ENCODE results near the gene MSH2.
"Not testable (repeated sequence)": the region's sequence is repeated elsewhere in the genome, so short reads cannot be mapped to it uniquely, and the experiment has no call there.

The MSH2 gene

DNA sequence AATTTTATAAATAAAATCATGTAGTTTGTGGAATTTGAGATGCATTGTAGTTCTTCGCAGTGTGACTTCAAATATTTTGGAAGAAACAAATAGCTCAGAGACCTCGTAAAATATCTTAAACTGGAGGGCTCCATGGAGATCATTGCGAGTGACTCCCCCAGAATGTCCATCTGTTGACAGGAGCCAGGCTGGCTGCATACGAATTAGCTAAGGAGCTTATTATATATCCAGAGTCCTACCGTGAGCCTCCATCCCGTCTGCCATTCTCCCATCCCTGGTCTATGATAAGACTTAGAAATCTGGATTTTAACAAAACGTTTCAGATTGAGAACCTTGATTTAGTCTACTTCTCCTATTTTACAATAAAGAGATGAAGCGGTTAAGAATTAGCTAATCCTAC is 80.2 kb downstream of the MSH2 start:
- DNase-seq (ENCODE audit: low read depth in 2 of 2): no peak

DNA sequence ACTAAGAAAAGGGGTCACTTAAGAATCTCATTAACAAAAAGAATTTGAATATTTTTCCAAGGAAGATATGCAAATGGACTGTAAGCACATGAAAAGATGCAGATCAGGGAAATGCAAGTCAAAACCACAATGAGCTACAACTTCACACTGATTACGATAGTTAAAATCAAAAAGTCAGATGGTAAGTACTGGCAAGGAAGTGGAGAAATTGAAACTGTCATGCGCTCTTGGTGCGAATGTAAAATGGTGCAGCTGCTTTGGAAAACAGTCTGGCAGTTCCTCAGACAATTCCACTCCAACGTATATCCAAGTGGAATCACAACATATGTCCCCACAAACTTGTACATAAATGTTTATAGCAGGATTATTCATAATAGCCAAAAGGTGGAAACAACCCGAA is 81.4 kb downstream of the MSH2 start:
- no peak for DNase-seq (ENCODE audit: low read depth in 2 of 2)

DNA sequence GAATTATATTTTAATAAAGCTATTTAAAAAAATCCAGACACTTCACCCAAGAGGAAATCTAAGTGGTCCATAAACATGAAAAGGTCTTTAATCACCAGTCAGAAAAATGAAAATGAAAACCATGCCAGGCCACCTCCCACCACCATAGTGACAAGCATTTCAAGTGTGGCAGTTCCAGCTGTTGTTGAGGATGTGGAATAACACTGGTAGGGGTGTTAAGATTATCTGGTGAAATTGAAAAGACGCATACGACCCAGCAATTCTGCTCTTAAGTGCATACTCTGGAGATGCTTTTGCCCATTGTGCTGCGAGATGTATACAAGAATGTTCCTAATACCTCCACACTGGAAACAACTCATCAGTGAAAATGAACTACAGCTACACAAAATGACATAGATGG is 82.2 kb downstream of the MSH2 start:
- DNase-seq (ENCODE audit: low read depth in 2 of 2): no peak

DNA sequence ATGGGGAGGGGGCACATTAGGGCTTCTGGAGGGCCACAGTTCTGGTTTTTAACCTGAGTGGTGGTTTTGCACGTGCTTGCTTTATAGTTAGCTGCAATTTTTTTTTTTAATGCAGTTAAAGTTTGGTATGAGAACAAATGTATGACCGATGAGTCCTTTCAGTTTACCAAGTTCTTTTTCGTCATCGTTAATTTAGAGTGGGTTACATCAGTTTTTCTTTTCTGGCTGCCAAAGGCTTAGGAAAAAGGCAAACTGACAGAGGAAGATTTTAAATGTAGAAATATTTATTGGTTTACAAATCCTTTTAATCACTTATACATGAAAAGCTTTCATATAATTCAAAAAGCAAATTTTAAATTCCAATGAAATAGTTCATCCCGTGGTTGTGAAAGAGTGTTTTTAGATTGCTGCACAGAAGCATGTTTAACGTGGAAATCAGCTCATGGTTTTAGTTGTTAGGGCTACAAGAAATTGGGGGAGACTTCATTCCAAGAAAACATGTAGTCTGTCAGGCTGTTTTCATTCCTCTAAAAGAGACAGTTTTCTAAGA is 82.9 kb downstream of the MSH2 start:
- no peak for DNase-seq (ENCODE audit: low read depth in 2 of 2)

DNA sequence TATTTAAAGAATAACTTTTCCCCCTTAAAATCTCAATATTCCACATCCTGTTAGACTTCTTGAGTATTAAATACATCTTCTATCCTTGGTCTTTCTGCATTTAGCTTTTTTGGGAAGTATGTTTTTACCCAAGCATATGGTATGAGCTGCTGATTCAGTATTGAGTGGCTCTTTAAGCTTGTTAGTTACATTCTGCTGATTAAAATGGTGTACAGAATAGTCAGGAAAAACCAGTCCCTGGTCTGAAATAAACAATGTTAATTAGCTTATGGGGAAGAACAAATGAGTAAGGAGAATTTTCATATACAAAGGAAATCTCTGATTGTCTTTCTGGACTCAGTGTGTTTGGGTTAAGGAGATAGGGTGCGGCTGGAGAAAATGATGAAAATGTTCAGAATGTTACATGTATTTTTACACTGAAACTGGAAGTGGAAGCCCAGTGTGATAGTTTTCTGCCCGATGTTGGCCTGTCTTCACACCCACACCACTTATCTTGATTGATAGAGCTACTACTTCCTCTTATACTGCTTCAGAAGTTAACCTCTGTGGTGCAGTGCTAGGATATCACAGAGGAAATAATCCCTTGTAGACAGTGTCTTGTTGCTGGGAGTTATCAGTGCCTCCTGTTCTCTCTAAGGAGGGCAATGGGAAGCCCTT is 84.0 kb downstream of the MSH2 start:
- DNase-seq (ENCODE audit: low read depth in 2 of 2): no peak

DNA sequence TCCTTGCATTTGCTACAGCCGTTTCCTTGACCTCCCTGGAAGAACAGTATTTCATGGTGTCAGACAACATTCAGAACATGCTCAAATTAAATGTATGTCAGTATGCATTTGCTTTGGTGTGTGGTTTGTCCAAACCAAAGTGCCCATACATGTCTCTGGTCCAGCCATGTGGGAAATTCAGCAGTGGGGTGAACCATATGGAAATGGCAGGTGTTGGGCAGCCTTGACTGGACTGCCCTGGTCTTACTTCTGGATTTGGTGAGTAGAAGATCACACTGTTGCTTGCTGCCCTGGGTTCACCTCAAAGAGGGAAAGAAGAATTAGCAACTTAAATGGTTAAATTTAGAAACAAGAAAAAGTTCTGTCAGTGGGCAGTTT is 84.5 kb downstream of the MSH2 start:
- DNase-seq (ENCODE audit: low read depth in 2 of 2): no peak

DNA sequence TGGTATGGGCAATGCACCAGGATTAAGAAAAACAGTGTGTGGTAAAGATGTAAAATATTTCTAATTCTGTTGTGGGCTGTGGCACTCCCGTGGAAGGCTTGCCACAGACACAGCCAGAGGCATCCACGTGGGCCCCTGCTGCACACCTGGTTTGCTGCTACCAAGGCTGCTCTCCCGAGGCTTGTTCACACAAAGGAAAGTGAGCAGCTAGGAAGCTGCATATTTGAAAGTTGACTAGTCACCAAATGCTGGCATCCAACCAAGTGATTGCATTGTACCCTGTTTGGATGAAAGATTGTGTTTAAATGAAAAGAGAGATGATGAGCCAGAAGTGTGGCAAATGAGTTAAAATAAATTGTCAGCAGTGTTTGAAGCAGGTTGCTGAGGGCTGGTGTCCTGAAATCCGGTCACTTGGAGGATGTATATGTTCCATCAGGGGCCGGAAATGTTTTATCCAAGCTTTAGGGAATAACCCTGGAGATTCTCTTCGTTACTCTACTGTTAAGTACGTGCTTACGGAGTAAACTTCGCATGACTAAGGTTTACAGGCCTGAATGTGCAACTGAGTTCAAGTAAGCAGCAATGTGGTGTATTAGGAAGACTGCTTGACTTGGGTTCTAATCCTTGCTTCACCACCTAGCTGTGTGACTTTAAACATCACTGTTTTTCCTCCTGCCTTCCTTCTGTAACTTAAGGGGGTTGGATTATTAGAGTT is 86.1 kb downstream of the MSH2 start:
- DNase-seq (ENCODE audit: low read depth in 2 of 2): no peak

DNA sequence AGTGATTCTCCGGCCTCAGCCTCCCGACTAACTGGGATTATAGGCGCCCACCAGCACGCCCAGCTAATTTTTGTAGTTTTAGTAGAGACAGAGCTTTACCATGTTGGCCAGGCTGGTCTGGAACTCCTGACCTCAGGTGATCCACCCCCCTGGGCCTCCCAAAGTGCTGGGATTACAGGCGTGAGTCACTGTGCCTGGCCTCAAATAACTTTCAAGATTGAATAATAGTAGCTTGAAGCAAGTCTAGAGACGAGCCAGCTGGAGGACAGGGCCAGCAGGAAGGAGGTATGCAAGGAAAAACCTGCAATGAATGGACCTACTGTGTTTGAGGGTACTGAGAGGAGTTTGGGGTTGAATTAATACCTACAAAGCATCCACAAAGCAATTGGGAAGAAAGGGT is 87.5 kb downstream of the MSH2 start:
- no peak for DNase-seq (ENCODE audit: low read depth in 2 of 2)

DNA sequence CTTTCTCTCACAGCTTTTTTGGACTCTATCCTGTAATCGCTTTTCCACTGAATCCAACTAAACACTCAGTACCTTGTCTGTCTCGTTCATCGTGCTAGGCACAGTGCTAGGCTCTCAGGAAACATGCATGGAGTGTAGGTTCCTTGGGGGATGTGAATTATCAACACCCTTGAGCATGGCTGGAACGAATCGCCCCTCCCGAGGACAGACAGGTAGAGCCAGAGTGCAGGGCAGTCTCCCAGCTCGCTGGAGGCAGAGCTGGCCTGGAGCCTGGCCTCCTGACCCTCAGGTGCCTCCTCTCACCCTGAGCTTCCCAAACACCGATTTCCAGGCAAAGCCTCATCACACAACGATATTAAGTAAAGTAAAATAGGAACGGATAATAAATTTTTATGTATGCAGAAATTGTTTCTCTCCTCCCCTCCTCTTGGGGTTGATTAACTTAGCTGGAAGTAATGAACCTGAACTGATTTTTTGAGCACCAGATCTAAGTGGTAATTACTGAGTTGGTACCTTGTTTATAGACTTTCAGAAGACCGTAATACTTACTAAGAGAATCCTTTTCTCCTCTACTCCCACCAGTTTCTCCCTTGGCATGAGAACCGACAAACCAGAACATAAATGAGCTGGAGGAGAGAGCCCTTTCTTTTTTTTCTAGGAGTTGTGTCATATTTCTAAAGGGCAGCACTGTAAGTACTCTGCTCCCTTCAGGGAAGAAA is 90.5 kb downstream of the MSH2 start:
- no peak for DNase-seq (ENCODE audit: low read depth in 2 of 2)

DNA sequence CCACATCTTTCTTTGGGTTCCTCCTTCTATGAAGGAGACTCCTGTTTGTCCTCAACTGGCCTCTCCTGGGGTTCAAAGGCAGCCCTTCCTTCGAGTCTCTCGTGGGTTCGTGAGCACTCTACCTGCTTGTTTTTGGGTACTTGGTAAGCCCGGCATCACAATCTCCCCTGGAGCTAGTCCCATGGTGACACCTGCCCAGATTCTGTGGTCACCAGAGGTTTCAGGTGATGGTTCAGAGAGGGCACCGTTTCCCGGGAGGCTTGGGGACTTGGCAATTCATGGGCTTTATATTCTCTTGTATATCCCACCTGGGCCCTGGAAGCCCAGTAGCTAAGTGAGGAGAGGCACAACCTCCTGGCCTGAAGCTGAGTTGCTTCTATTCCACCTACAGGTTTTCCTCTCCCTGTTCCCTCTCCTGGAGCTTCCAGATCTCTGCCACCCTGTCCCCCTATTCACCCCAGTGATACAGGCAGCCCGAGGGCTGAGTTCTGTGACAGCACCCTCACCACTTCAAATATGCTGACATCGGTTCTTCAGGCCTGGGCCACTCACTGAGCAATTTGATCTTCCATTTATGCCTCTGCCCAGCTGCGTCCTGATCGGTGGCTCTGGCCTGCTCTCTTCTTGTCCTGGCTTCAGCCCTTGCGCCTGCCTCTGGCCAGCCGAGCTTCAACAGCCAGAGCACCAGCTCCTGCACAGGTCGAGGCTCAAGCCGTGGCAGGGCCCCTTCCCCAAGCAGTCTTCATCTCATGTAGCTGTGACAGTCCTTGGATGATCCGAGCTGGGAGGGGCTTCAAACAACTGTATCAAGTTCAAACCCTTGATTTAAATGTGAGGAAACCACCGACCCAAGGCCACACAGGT is 91.5 kb downstream of the MSH2 start:
- no peak for DNase-seq (ENCODE audit: low read depth in 2 of 2)

DNA sequence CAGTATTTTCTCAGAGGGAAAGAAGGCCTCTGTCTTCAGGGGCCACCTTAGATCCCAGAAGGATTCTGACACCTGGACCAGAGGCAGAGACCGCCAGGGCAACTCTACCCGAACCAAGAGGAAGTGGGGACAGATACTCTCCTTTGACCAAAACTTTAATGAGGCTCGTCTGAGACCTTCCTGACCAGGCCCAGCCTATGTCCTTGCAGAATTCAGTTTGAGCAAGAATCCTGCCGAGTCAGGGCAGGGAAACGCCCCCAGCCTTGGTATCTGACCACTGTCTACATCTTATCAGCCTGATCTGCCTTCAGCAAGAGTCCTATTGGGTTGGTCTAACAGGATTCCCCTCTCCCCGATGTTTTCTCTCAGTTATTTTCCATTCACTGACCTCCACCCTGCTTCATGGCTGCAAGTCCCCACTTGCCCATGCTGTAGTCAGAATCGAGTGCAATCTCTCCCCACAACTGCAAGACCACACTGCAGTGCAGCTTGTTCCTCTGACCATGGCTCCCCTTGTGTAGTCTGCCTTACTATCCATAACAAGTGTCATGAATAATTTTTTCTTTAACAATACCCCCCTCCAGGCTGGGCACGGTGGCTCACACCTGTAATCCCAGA is 95.0 kb downstream of the MSH2 start:
- no peak for DNase-seq (ENCODE audit: low read depth in 2 of 2)

DNA sequence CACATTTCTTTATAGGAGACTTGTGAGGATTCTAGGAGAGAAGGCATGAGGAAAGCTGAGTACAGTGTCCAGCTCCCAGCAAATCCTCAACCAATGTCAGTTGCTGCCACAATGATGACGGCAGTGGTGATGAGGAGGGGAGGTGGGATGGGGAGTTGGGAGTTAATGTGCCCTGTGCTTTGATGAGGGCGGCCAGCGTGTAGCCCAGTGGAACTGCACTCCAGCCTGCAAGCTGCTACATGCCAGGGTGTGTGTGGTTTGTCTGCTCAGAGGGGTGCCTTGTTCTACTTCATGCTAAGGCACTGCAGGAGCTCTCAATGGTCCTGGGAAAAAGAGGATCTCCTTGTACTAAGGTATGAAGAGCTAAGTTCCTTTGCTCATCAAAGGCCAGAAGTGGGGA is 96.1 kb downstream of the MSH2 start:
- no peak for DNase-seq (ENCODE audit: low read depth in 2 of 2)

DNA sequence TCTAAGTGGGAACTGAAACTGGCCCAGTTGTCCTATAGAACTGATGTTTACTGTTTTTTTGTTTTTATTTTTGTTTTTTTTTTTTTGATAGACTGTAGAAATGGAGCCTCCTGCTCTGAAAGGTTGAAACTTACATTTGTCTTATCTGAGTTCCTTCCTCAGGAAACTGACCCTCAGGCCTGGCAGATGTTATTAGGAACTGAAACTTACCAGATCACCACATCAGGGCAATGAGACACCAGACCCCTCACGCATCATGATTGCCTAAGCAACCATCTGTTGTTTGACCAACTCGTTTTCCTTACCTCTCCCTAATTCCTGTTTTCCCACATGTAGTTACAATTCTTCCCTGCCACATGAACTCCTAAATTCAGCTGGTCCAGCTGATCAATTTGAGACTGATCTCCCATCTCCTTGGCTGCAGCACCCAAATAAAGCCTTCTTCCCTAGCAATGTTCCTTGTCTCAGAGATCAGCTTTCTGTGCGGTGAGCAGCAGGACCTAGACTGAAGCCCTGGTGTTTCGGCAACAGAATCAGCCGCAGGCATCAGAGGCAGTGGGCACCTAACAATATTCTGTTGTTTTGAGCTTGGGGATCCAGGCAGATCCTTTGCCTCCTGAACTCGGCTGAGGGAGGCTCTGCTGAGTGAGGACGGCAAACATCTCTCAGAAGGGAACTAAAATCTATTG is 96.8 kb downstream of the MSH2 start:
- no peak for DNase-seq (ENCODE audit: low read depth in 2 of 2)

DNA sequence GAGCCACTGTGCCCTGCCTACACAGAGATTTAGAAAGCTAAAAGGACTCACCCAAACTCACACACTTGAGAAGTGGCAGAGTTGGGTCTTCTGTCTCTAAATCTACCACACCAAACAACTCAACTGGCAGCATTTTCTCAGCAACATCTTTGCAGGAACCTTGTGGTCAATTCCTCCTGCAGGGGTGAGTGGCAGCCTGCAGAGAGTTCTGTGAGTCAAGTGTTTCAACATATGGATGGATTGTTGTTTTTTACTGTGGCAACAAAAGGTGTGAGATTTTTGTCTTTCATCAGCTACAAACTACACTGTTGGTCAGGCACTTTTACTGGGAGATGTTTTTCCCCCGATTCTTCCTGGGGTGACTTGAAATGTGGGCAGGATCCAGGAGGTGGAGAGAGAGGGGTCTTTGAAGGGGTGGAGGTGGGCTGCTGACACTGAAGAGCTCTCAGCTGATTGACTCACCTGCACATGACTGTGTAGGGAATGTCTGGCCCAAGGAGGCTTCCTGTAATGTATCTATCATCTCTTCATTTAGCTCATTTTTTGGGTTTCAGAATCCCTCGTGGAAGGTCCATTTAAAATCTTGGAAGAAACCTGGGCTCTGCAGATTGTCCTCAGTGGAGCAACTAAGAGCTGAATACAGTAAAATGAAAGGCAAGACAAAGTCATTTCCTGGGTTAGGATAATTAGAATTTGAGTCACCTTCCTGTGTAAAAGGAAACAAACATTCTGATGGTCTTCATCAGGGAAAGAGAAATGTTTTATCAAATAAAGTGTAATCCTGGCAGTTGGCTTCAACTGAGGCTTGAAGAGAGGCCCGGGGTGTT is 98.6 kb downstream of the MSH2 start:
- DNase-seq (ENCODE audit: low read depth in 2 of 2): no peak

DNA sequence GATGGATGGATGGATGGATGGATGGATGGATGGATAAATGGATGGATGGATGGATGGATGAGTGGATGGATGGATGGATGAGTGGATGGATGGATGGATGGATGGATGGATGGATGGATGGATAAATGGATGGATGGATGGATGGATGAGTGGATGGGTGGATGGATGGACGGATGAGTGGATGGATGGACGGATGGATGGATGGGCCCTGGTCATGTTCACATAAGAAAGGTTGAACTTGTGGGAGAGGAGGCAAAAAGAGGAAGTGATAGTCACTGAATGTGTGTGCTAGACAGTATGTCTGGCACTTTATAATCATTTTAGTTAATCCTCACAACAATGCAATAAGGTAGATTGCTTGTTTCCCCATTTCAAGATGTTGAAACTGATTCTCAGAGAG is 99.5 kb downstream of the MSH2 start:
- not testable (repeated sequence) for DNase-seq (ENCODE audit: low read depth in 2 of 2)

DNA sequence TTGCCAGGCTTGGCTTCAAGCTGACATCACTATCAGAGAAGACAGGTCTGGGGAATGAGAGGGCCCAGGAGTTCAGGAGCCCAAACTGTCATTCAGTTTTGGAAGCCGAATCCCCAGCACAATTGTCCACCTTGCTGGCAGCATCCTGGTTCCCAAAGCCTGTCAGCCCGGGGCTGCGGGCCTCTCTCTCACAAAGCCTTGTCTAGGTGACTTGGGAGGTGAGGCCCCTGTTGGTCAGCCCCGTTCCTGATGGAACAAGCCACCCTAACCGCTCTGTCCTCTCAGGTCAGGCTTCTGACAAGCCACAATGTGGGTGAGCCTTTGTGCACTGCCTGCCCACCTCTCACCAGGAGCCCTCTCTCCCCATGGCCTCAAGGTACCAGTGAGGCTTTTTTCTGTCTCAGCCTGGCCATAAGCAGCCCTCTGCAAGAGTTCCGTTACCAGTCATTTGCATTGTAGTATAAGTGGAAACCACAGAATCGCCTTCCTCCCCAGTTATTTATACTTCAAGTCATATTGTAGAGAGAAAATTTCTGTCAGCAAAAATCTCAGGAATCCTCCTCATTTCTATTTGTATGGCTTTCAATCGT is 100.6 kb downstream of the MSH2 start:
- DNase-seq (ENCODE audit: low read depth in 2 of 2): no peak

DNA sequence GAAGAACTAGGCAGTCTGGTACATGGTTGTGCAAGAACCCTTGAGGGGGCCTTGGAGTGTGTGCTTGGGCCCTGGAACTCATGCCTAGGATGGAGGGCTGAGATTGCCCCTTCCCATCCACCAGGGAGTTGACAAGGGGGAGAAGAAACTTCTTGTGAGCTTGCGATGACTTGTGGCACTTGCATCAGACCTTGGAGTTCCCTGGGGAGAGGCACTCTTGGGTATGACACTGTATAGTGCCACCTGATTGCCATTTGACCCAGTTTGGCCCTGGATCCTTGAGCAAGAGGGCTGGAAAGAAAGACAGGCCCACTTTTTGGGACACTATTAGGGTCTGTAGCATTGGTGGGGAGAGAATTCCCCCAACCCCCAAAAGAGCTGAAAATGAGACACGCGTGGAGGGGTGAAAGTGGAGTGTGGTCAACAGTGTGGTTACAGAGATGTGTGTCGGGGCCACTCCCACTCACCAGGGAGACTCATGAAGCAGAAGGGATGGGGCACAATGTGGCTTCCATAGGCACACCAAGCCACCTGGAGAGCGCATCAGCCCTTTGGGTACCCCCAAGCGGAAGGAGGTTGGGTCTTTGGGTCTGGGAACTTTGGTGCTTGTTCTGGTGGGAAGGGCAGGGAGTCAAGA is 101.3 kb downstream of the MSH2 start:
- no peak for DNase-seq (ENCODE audit: low read depth in 2 of 2)

DNA sequence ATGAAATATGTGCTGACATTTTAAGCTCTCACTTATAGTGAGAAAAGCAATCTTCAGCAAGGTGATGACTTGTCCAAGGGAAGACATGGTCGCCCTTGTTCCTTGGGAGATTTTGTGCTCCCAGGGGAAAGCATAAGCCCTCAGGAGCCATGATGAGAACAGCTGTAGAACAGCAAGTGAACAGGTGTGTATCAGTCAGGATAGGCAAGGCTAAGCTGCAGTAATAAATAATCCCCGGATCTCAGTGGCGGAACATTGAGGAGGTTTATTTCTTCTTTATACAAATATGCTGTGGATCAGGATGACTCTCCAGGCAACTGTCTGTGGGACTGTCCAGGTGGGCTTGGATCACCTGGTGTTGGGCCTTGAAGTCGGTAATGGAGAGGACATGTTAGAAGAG is 103.1 kb downstream of the MSH2 start:
- no peak for DNase-seq (ENCODE audit: low read depth in 2 of 2)

DNA sequence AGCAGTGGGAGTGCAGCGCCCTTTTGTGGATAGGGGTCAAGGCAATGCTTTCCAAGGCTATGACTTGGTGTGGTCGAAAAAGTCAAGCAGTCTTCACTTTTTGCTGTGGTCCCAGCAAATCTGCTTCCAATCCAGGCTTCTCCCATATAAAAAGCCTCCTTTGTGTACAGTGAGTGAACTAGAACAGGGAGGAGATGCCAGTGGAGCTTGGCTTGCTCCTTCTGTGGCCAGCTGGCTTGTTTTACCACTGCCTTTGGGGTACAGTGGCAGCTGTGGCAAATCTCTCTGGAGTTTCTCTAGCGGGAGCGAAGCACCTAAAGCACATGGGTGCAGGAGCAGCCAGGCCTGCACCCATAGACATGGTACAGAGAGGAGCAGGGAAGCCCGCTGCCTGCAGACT is 103.5 kb downstream of the MSH2 start:
- no peak for DNase-seq (ENCODE audit: low read depth in 2 of 2)

All from stimulated activated CD4-positive, alpha-beta T cell treated with anti-CD3 and anti-CD28 coated beads, Interleukin-1b, Interleukin-23, amount 100 ng/mL, for 1 hour (primary cell).